Measurements from ENCODE around the gene GNE. TPM values are rescaled to one million over a fixed set of nuclear protein-coding genes. Genes with fewer than 3 reads are reported as not detected.
"Not testable (repeated sequence)": the region's sequence is repeated elsewhere in the genome, so short reads cannot be mapped to it uniquely, and the experiment has no call there.

The GNE gene
- total RNA-seq, 1 experiment from 2014 or later, result 23.6 TPM

GRCh38 chr9:36251428-36251827, 6.8 kb downstream of the GNE start:
- Mint-ChIP-seq H3K27ac (ENCODE audit: unreplicated experiment) (no peak overlapping the region), H3K4me3 (ENCODE audit: low read depth, unreplicated experiment) (no peak overlapping the region), H3K4me1 (ENCODE audit: low read depth, unreplicated experiment) (peaks cover 14% of the 10 kb centered on the region), H3K36me3 (ENCODE audit: insufficient read depth, unreplicated experiment) (no peaks in the 10 kb centered on the region), H3K27me3 (ENCODE audit: unreplicated experiment) (no peaks in the 10 kb centered on the region), H3K9me3 (ENCODE audit: low read depth, unreplicated experiment) (no peaks in the 10 kb centered on the region)
- CTCF ChIA-PET, result no interaction called here
- TF ChIP-seq, protein P1, sequence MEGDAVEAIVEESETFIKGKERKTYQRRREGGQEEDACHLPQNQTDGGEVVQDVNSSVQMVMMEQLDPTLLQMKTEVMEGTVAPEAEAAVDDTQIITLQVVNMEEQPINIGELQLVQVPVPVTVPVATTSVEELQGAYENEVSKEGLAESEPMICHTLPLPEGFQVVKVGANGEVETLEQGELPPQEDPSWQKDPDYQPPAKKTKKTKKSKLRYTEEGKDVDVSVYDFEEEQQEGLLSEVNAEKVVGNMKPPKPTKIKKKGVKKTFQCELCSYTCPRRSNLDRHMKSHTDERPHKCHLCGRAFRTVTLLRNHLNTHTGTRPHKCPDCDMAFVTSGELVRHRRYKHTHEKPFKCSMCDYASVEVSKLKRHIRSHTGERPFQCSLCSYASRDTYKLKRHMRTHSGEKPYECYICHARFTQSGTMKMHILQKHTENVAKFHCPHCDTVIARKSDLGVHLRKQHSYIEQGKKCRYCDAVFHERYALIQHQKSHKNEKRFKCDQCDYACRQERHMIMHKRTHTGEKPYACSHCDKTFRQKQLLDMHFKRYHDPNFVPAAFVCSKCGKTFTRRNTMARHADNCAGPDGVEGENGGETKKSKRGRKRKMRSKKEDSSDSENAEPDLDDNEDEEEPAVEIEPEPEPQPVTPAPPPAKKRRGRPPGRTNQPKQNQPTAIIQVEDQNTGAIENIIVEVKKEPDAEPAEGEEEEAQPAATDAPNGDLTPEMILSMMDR (IDR thresholded peaks at IDR 0.05; ENCODE audit: unreplicated experiment), result no peak
- DNase-seq, result no peak
- intact Hi-C loops (cut with micrococcal nuclease; ENCODE audit: unreplicated experiment), result loop anchor here (5.0 kb wide), 1 partner anchor 66 kb away; no protein-coding TSS in a partner anchor
- no TSS peak for BruUV-seq (replicated peaks)

- H3K9me3 Mint-ChIP-seq (ENCODE audit: low read depth, unreplicated experiment), result no peaks in the 10 kb centered on the region
- no TSS peak for BruUV-seq (replicated peaks)
- H3K27ac Mint-ChIP-seq (ENCODE audit: unreplicated experiment), result no peak overlapping the region
- CTCF ChIA-PET, result no interaction called here
- no peak for DNase-seq
- no peak overlapping the region for H3K4me3 Mint-ChIP-seq (ENCODE audit: low read depth, unreplicated experiment)
- TF ChIP-seq, protein P1 (IDR thresholded peaks at IDR 0.05; ENCODE audit: unreplicated experiment), result no peak
- no peaks in the 10 kb centered on the region for H3K27me3 Mint-ChIP-seq (ENCODE audit: unreplicated experiment)
- peaks cover 14% of the 10 kb centered on the region for H3K4me1 Mint-ChIP-seq (ENCODE audit: low read depth, unreplicated experiment)
- peaks cover 2% of the 10 kb centered on the region for H3K36me3 Mint-ChIP-seq (ENCODE audit: insufficient read depth, unreplicated experiment)
- intact Hi-C loops (cut with micrococcal nuclease; ENCODE audit: unreplicated experiment), result loop anchor here (5.0 kb wide), 1 partner anchor 67 kb away; no protein-coding TSS in a partner anchor
These were observed 8.2 kb downstream of the GNE start for GRCh38 chr9:36250079-36250478.

DNA sequence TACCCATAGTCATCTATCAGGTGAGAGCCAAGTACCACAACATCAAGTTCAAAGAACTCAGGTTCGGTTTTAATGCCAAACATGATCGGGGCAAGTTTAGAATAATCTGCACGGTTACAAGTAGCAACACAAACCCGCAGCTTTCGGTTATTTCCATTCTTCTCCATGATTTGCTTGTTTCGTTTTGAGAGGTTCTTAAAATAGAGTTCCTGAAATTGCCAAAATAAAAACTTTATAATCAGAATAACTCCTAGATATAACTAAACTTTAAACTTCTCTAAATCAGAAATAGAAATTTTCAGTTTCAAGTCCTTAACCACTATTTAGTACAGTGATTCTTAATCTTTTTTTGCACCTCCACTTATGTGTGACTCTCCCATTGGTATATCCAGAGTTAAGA, 9.1 kb downstream of the GNE start:
- H3K4me1 Mint-ChIP-seq (ENCODE audit: low read depth, unreplicated experiment), result peaks cover 14% of the 10 kb centered on the region
- H3K27ac Mint-ChIP-seq (ENCODE audit: unreplicated experiment), result no peak overlapping the region
- no peaks in the 10 kb centered on the region for H3K9me3 Mint-ChIP-seq (ENCODE audit: low read depth, unreplicated experiment)
- DNase-seq, result no peak
- H3K4me3 Mint-ChIP-seq (ENCODE audit: low read depth, unreplicated experiment), result no peak overlapping the region
- CTCF ChIA-PET, result no interaction called here
- H3K36me3 Mint-ChIP-seq (ENCODE audit: insufficient read depth, unreplicated experiment), result peaks cover 6% of the 10 kb centered on the region
- TF ChIP-seq, protein P1 (IDR thresholded peaks at IDR 0.05; ENCODE audit: unreplicated experiment), result no peak
- intact Hi-C loops (cut with micrococcal nuclease; ENCODE audit: unreplicated experiment), result no loop called here
- no TSS peak for BruUV-seq (replicated peaks)
- no peaks in the 10 kb centered on the region for H3K27me3 Mint-ChIP-seq (ENCODE audit: unreplicated experiment)

- peaks cover 14% of the 10 kb centered on the region for H3K4me1 Mint-ChIP-seq (ENCODE audit: low read depth, unreplicated experiment)
- H3K36me3 Mint-ChIP-seq (ENCODE audit: insufficient read depth, unreplicated experiment); BruUV-seq (replicated peaks); H3K9me3 Mint-ChIP-seq (ENCODE audit: low read depth, unreplicated experiment); H3K27me3 Mint-ChIP-seq (ENCODE audit: unreplicated experiment); H3K27ac Mint-ChIP-seq (ENCODE audit: unreplicated experiment); H3K4me3 Mint-ChIP-seq (ENCODE audit: low read depth, unreplicated experiment); DNase-seq: not testable (repeated sequence)
- CTCF ChIA-PET, result interaction anchor here (1.2 kb wide), 1 partner anchor 124 kb away, joined by 5 read pairs; no protein-coding TSS in a partner anchor
- intact Hi-C loops (cut with micrococcal nuclease; ENCODE audit: unreplicated experiment), result loop anchor here (1.0 kb wide), 1 partner anchor 80 kb away; no protein-coding TSS in a partner anchor
These were observed 10.2 kb downstream of the GNE start for GRCh38 chr9:36248061-36248460.

GRCh38 chr9:36247356-36247755, 10.9 kb downstream of the GNE start:
- Mint-ChIP-seq H3K4me3 (ENCODE audit: low read depth, unreplicated experiment) (no peak overlapping the region), H3K9me3 (ENCODE audit: low read depth, unreplicated experiment) (no peaks in the 10 kb centered on the region), H3K27ac (ENCODE audit: unreplicated experiment) (no peak overlapping the region), H3K4me1 (ENCODE audit: low read depth, unreplicated experiment) (peaks cover 14% of the 10 kb centered on the region), H3K36me3 (ENCODE audit: insufficient read depth, unreplicated experiment) (peaks cover 6% of the 10 kb centered on the region), H3K27me3 (ENCODE audit: unreplicated experiment) (no peaks in the 10 kb centered on the region)
- TF ChIP-seq, protein P1 (IDR thresholded peaks at IDR 0.05; ENCODE audit: unreplicated experiment), result no peak
- BruUV-seq (replicated peaks), result no TSS peak
- intact Hi-C loops (cut with micrococcal nuclease; ENCODE audit: unreplicated experiment), result no loop called here
- DNase-seq, result no peak
- CTCF ChIA-PET, result no interaction called here
